GM21528 (cell line): ENCODE data around the gene PPM1H.

Source experiments
- ATAC-seq: cut with Tn5 transposase; IDR thresholded peaks from one replicate; pipeline ENCODE4 v1.9.1; 2021; ENCODE audit warnings: mild to moderate bottlenecking, moderate library complexity; ENCODE audit not compliant: unreplicated experiment, low FRiP score

PPM1H gene

GRCh38 chr12:62659453-62660295 lies 275.3 kb downstream of the PPM1H start:
- ATAC-seq, result no peak

- ATAC-seq, result no peak
Observed at GRCh38 chr12:62658910-62659309, 276.0 kb downstream of the PPM1H start.

GRCh38 chr12:62657363-62657632 lies 277.7 kb downstream of the PPM1H start:
- no peak for ATAC-seq

- ATAC-seq, result no peak
Observed at GRCh38 chr12:62656591-62657362, 278.2 kb downstream of the PPM1H start.

- no peak for ATAC-seq
Observed at GRCh38 chr12:62655666-62656151, 279.2 kb downstream of the PPM1H start.

GRCh38 chr12:62654326-62655241 lies 280.4 kb downstream of the PPM1H start:
- no peak for ATAC-seq

GRCh38 chr12:62653740-62654139 lies 281.2 kb downstream of the PPM1H start:
- ATAC-seq, result no peak

- no peak for ATAC-seq
Observed at GRCh38 chr12:62653304-62653703, 281.6 kb downstream of the PPM1H start.

GRCh38 chr12:62651138-62651537 lies 283.8 kb downstream of the PPM1H start:
- ATAC-seq, result no peak

- no peak for ATAC-seq
Observed at GRCh38 chr12:62649412-62650138, 285.4 kb downstream of the PPM1H start.

- ATAC-seq, result no peak
Observed at GRCh38 chr12:62647586-62647985, 287.4 kb downstream of the PPM1H start.

- no peak for ATAC-seq
Observed at GRCh38 chr12:62646566-62646965, 288.4 kb downstream of the PPM1H start.

GRCh38 chr12:62643486-62643885 lies 291.5 kb downstream of the PPM1H start:
- ATAC-seq, result no peak

GRCh38 chr12:62642486-62642885 lies 292.5 kb downstream of the PPM1H start:
- no peak for ATAC-seq

- peak; percentile 86 for ATAC-seq
Observed at GRCh38 chr12:62640910-62641448, 294.0 kb downstream of the PPM1H start.

GRCh38 chr12:62637679-62638078 lies 297.3 kb downstream of the PPM1H start:
- ATAC-seq, result no peak

- no peak for ATAC-seq
Observed at GRCh38 chr12:62635649-62636048, 299.3 kb downstream of the PPM1H start.

- ATAC-seq, result no peak
Observed at GRCh38 chr12:62632411-62632918, 302.5 kb downstream of the PPM1H start.
